Measurements from ENCODE around the gene PDIK1L.

PDIK1L gene

GRCh38 chr1:26078286-26079177, 33.1 kb upstream of the PDIK1L start:
- Mint-ChIP-seq H3K4me3 (no peak overlapping the region), H3K4me1 (peaks cover 12% of the 10 kb centered on the region), H3K9me3 (no peaks in the 10 kb centered on the region), H3K36me3 (ENCODE audit: low read depth) (no peaks in the 10 kb centered on the region), H3K27ac (no peak overlapping the region), H3K27me3 (ENCODE audit: low read depth) (peaks cover 19% of the 10 kb centered on the region)
- TF ChIP-seq CTCF (IDR thresholded peaks at IDR 0.05; ENCODE audit: unreplicated experiment in 3 of 3): no peak

- H3K27me3 Mint-ChIP-seq (ENCODE audit: low read depth): peaks cover 20% of the 10 kb centered on the region
- H3K4me1 Mint-ChIP-seq: peaks cover 12% of the 10 kb centered on the region
- no peaks in the 10 kb centered on the region for H3K36me3 Mint-ChIP-seq (ENCODE audit: low read depth)
- H3K9me3 Mint-ChIP-seq: no peaks in the 10 kb centered on the region
- no peak overlapping the region for H3K4me3 Mint-ChIP-seq
- H3K27ac Mint-ChIP-seq: no peak overlapping the region
- TF ChIP-seq CTCF (IDR thresholded peaks at IDR 0.05; ENCODE audit: unreplicated experiment in 3 of 3): no peak
Measured at GRCh38 chr1:26079178-26079563, 32.5 kb upstream of the PDIK1L start.

- no peak overlapping the region for H3K27ac Mint-ChIP-seq
- peaks cover 24% of the 10 kb centered on the region for H3K27me3 Mint-ChIP-seq (ENCODE audit: low read depth)
- no peak overlapping the region for H3K4me3 Mint-ChIP-seq
- TF ChIP-seq CTCF (IDR thresholded peaks at IDR 0.05; ENCODE audit: unreplicated experiment in 3 of 3): no peak
- H3K36me3 Mint-ChIP-seq (ENCODE audit: low read depth): no peaks in the 10 kb centered on the region
- peaks cover 12% of the 10 kb centered on the region for H3K4me1 Mint-ChIP-seq
- no peaks in the 10 kb centered on the region for H3K9me3 Mint-ChIP-seq
Measured at GRCh38 chr1:26079960-26080814, 31.4 kb upstream of the PDIK1L start.

GRCh38 chr1:26081267-26082019, 30.2 kb upstream of the PDIK1L start:
- Mint-ChIP-seq H3K27me3 (ENCODE audit: low read depth) (peaks cover 22% of the 10 kb centered on the region), H3K4me3 (no peak overlapping the region), H3K4me1 (peaks cover 12% of the 10 kb centered on the region), H3K27ac (no peak overlapping the region), H3K9me3 (no peaks in the 10 kb centered on the region), H3K36me3 (ENCODE audit: low read depth) (no peaks in the 10 kb centered on the region)
- no peak for TF ChIP-seq CTCF (IDR thresholded peaks at IDR 0.05; ENCODE audit: unreplicated experiment in 3 of 3)

- no peaks in the 10 kb centered on the region for H3K9me3 Mint-ChIP-seq
- peaks cover 19% of the 10 kb centered on the region for H3K27me3 Mint-ChIP-seq (ENCODE audit: low read depth)
- peaks cover 12% of the 10 kb centered on the region for H3K4me1 Mint-ChIP-seq
- H3K4me3 Mint-ChIP-seq: no peak overlapping the region
- H3K36me3 Mint-ChIP-seq (ENCODE audit: low read depth): no peaks in the 10 kb centered on the region
- no peak overlapping the region for H3K27ac Mint-ChIP-seq
- no peak for TF ChIP-seq CTCF (IDR thresholded peaks at IDR 0.05; ENCODE audit: unreplicated experiment in 3 of 3)
Measured at GRCh38 chr1:26082020-26082350, 29.6 kb upstream of the PDIK1L start.

All from nephron (organoid).